Keratinocyte (primary cell): ENCODE measurements around the gene RPS6KA5.

Experiments used
- CTCF ChIP-seq, 3 experiments: IDR thresholded peaks in 1 of 3; conservative IDR thresholded peaks in 1 of 3; optimal IDR thresholded peaks in 1 of 3; 2 replicates in 2 of 3; 3 replicates in 1 of 3; pipeline versions ENCODE3 to v1.5.1; 2011; ENCODE audit warnings: low read length in 3 of 3, mild to moderate bottlenecking in 3 of 3, moderate library complexity in 2 of 3, control low read depth in 1 of 3, inconsistent platforms in 1 of 3; ENCODE audit not compliant: insufficient read depth in 2 of 3; ENCODE audit errors: extremely low read depth in 1 of 3
- EZH2 ChIP-seq: IDR thresholded peaks from one replicate; pipeline ENCODE4 v1.6.1; 2012; ENCODE audit warnings: inconsistent platforms, mild to moderate bottlenecking, low read length, moderate library complexity

- TF ChIP-seq CTCF (optimal IDR thresholded peaks at IDR 0.05 in 1 of 3, IDR thresholded peaks at IDR 0.05 in 1 of 3, conservative IDR thresholded peaks at IDR 0.05 in 1 of 3; ENCODE audit: extremely low read depth in 1 of 3, insufficient read depth in 2 of 3, low read length in 3 of 3) (peak in 1 of 3 experiments; percentile 30), EZH2 (no peak)
These were observed 73.9 kb downstream of the RPS6KA5 start for GRCh38 chr14:90986510-90986909.
